Type B pancreatic cell (in vitro differentiated cells): ENCODE results near the gene B3GAT2. TPM values are rescaled to one million over a fixed set of nuclear protein-coding genes. Genes with fewer than 3 reads are reported as not detected.

ENCODE experiments used
- DNase-seq: peaks from one replicate; pipeline ENCODE4 v3.0.0; 2021; ENCODE audit warnings: mixed read lengths; ENCODE audit not compliant: unreplicated experiment; ENCODE audit errors: extremely low spot score
- H3K27ac Mint-ChIP-seq: 2 replicates; pipeline ENCODE4 v1.8.0; 2021; ENCODE audit warnings: mild to moderate bottlenecking, mixed read lengths
- H3K27me3 Mint-ChIP-seq: 2 replicates; pipeline ENCODE4 v1.8.0; 2021; ENCODE audit warnings: mixed read lengths
- H3K36me3 Mint-ChIP-seq: 2 replicates; pipeline ENCODE4 v1.8.0; 2021; ENCODE audit warnings: mixed read lengths
- H3K4me1 Mint-ChIP-seq: one replicate; pipeline ENCODE4 v1.8.0; 2021; ENCODE audit warnings: mixed read lengths; ENCODE audit not compliant: unreplicated experiment
- H3K4me3 Mint-ChIP-seq: 2 replicates; pipeline ENCODE4 v1.8.0; 2021; ENCODE audit warnings: mild to moderate bottlenecking, mixed read lengths
- H3K9me3 Mint-ChIP-seq: 2 replicates; pipeline ENCODE4 v1.8.0; 2021; ENCODE audit warnings: mixed read lengths
- total RNA-seq: library from RNA; stranded (reverse); gene quantifications from 2 replicates; pipeline ENCODE4 v1.2.1, GENCODE V29; 2021; ENCODE audit warnings: low replicate concordance
- TF ChIP-seq, protein P1 (sequence below): fragments of 200-600 bp; sonication (generic); conservative IDR thresholded peaks from 2 replicates; pipeline ENCODE4 v1.5.0; 2021; ENCODE audit warnings: antibody characterized with exemption, mild to moderate bottlenecking

Gene B3GAT2
- total RNA-seq, 1 donor from 2014 or later: 1.7 TPM

DNA sequence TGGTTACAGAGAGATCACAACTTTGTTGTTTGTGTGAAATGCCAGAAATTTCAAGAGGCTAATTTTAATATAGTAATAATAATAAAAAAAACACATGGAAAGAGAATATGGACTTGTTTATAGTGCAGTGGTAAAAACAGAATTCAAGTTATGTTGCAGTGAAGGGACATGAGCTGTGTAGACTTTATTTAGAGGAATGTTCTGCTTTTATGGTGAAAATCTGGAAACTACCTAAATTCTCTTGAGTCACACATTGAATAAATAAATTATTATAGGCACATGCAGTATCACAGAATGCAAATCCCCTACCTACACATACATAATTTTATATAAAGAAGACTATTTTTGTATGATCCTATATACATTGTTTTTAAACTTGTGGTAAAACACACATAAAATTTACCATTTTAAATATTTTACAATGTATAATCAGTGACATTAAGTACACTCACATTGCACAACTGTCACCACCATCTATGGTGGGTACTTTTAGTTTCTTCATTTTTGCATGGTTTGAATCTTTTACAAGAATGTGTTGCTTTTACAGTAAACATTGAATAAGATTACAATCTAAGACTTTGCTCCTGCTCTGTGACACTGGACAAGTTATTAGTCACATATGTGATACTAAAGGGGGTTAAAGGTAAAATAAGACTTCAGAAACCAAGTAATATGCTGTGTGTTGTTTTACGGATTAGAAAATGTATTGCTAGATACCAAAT lies 107.4 kb downstream of the B3GAT2 start:
- no peaks in the 10 kb centered on the region for H3K27me3 Mint-ChIP-seq
- TF ChIP-seq, protein P1, sequence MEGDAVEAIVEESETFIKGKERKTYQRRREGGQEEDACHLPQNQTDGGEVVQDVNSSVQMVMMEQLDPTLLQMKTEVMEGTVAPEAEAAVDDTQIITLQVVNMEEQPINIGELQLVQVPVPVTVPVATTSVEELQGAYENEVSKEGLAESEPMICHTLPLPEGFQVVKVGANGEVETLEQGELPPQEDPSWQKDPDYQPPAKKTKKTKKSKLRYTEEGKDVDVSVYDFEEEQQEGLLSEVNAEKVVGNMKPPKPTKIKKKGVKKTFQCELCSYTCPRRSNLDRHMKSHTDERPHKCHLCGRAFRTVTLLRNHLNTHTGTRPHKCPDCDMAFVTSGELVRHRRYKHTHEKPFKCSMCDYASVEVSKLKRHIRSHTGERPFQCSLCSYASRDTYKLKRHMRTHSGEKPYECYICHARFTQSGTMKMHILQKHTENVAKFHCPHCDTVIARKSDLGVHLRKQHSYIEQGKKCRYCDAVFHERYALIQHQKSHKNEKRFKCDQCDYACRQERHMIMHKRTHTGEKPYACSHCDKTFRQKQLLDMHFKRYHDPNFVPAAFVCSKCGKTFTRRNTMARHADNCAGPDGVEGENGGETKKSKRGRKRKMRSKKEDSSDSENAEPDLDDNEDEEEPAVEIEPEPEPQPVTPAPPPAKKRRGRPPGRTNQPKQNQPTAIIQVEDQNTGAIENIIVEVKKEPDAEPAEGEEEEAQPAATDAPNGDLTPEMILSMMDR: no peak
- H3K4me3 Mint-ChIP-seq: no peak overlapping the region
- H3K36me3 Mint-ChIP-seq: peaks cover 13% of the 10 kb centered on the region
- H3K4me1 Mint-ChIP-seq: peaks cover 6% of the 10 kb centered on the region
- no peak overlapping the region for H3K27ac Mint-ChIP-seq
- no peak for DNase-seq
- no peaks in the 10 kb centered on the region for H3K9me3 Mint-ChIP-seq

DNA sequence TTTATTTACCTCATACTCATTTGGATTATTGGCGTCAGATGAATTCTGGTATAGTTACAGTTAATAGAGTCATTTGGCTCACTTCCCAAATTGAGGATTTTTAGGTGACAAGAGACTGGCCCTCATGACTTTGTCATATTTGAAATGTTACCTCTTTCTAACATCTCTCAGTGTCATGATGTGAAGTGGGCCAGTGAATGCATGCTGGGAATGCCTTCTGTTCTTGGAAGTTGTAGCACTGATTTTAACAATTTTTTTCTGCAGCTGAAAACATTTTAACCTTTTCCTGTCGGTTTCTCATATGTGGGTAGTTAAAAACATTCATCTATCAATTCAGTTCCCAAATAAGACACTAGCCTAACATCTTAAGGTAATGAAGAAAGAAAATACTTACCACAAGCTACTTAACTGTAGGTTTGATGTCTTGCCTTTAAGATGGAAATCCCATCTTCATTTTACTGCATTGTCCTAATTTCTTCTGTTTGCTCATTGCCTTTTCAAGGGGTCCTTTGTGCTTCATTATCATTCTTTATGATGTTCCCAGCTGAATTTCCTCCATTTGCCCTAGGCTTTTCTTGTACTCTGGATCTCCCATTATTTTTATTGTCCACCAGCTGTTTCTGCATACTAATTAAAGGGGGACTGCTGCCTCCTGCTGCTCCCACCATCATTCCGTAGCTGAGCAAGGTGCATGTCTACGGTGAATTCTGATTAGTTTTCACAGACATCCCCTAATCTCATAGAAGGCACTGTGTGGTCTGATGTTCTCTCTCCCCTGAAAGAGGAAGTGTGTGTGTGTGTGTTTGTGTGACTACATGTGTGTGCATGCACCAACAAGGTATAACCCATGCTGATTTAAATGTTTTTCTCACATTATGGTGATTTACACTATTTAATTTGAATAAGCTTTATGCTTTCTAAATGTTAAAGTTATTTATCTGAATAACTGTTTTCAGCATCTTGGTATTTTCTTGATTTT lies 109.5 kb downstream of the B3GAT2 start:
- H3K36me3 Mint-ChIP-seq: peaks cover 13% of the 10 kb centered on the region
- H3K4me1 Mint-ChIP-seq: peaks cover 6% of the 10 kb centered on the region
- H3K9me3 Mint-ChIP-seq: no peaks in the 10 kb centered on the region
- TF ChIP-seq, protein P1: no peak
- no peak overlapping the region for H3K27ac Mint-ChIP-seq
- H3K4me3 Mint-ChIP-seq: no peak overlapping the region
- H3K27me3 Mint-ChIP-seq: no peaks in the 10 kb centered on the region
- DNase-seq: no peak

GRCh38 chr6:70846207-70846835 lies 110.5 kb downstream of the B3GAT2 start:
- Mint-ChIP-seq H3K9me3 (no peaks in the 10 kb centered on the region), H3K4me1 (peaks cover 6% of the 10 kb centered on the region), H3K27ac (no peak overlapping the region), H3K4me3 (no peak overlapping the region), H3K27me3 (no peaks in the 10 kb centered on the region), H3K36me3 (peaks cover 13% of the 10 kb centered on the region)
- no peak for DNase-seq
- TF ChIP-seq, protein P1: no peak

GRCh38 chr6:70844301-70844700 lies 112.6 kb downstream of the B3GAT2 start:
- Mint-ChIP-seq H3K9me3 (no peaks in the 10 kb centered on the region), H3K27me3 (no peaks in the 10 kb centered on the region), H3K27ac (no peak overlapping the region), H3K36me3 (peaks cover 13% of the 10 kb centered on the region), H3K4me3 (no peak overlapping the region), H3K4me1 (peaks cover 14% of the 10 kb centered on the region)
- TF ChIP-seq, protein P1: no peak
- no peak for DNase-seq

GRCh38 chr6:70843328-70843918 lies 113.4 kb downstream of the B3GAT2 start:
- Mint-ChIP-seq H3K27ac (no peak overlapping the region), H3K27me3 (no peaks in the 10 kb centered on the region), H3K36me3 (peaks cover 9% of the 10 kb centered on the region), H3K9me3 (no peaks in the 10 kb centered on the region), H3K4me1 (peaks cover 21% of the 10 kb centered on the region), H3K4me3 (no peak overlapping the region)
- no peak for DNase-seq
- TF ChIP-seq, protein P1: no peak
